Fibroblast of villous mesenchyme (primary cell): ENCODE measurements around the gene TERT. TPM values are rescaled to one million over a fixed set of nuclear protein-coding genes. Genes with fewer than 3 reads are reported as not detected.

ENCODE experiments used
- DNase-seq: peaks from one replicate; pipeline ENCODE4 v3.0.0-alpha.2; 2010; ENCODE audit warnings: low read depth
- H3K4me3 ChIP-seq: 2 replicates; pipeline ENCODE4 v1.5.1; 2011; ENCODE audit warnings: low read depth, mild to moderate bottlenecking, low read length
- CTCF ChIP-seq: IDR thresholded peaks from 2 replicates; pipeline ENCODE4 v1.5.1; 2012; ENCODE audit warnings: low read depth, mild to moderate bottlenecking, low read length; ENCODE audit not compliant: insufficient read depth
- total RNA-seq: library from RNA; depleted of rRNA; stranded (reverse); fragments of >200 nt; gene quantifications from 2 replicates; pipeline ENCODE4 v1.2.3, GENCODE V29; 2012

TERT gene
- total RNA-seq, 1 donor = not detected

GRCh38 chr5:1257841-1258240, 37.0 kb downstream of the TERT start:
- TF ChIP-seq CTCF = no peak
- no peak for DNase-seq
- H3K4me3 ChIP-seq = no peak overlapping the region

- no peak for DNase-seq
- TF ChIP-seq CTCF = no peak
- no peak overlapping the region for H3K4me3 ChIP-seq
Observed at GRCh38 chr5:1257363-1257762, 37.5 kb downstream of the TERT start.

- no peak for DNase-seq
- no peak for TF ChIP-seq CTCF
- no peak overlapping the region for H3K4me3 ChIP-seq
Observed at GRCh38 chr5:1256776-1257175, 38.1 kb downstream of the TERT start.

- no peak overlapping the region for H3K4me3 ChIP-seq
- DNase-seq = no peak
- TF ChIP-seq CTCF = no peak
Observed at GRCh38 chr5:1255081-1255561, 39.7 kb downstream of the TERT start.

GRCh38 chr5:1254196-1254595, 40.7 kb downstream of the TERT start:
- no peak for DNase-seq
- no peak overlapping the region for H3K4me3 ChIP-seq
- no peak for TF ChIP-seq CTCF

GRCh38 chr5:1253456-1254105, 41.3 kb downstream of the TERT start:
- TF ChIP-seq CTCF = no peak
- DNase-seq = no peak
- no peak overlapping the region for H3K4me3 ChIP-seq

GRCh38 chr5:1252681-1253080, 42.2 kb downstream of the TERT start:
- no peak overlapping the region for H3K4me3 ChIP-seq
- TF ChIP-seq CTCF = no peak
- no peak for DNase-seq
